Mesothelial cell of epicardium (in vitro differentiated cells): ENCODE results near the gene GRID1. TPM values are rescaled to one million over a fixed set of nuclear protein-coding genes. Genes with fewer than 3 reads are reported as not detected.

Experiments
- DNase-seq, 2 experiments: peaks; one replicate each; pipeline ENCODE4 v3.0.0; 2021; ENCODE audit warnings: low spot score in 2 of 2; ENCODE audit not compliant: unreplicated experiment in 2 of 2
- H3K27ac Mint-ChIP-seq: 2 replicates; pipeline ENCODE4 v1.8.0; 2021; ENCODE audit warnings: mixed read lengths
- H3K27me3 Mint-ChIP-seq: 2 replicates; pipeline ENCODE4 v1.8.0; 2021; ENCODE audit warnings: low read depth, mixed read lengths
- H3K36me3 Mint-ChIP-seq: 2 replicates; pipeline ENCODE4 v1.8.0; 2021; ENCODE audit warnings: mixed read lengths
- H3K4me1 Mint-ChIP-seq: 2 replicates; pipeline ENCODE4 v1.8.0; 2021; ENCODE audit warnings: mixed read lengths
- H3K4me3 Mint-ChIP-seq: 2 replicates; pipeline ENCODE4 v1.8.0; 2021; ENCODE audit warnings: mild to moderate bottlenecking, moderate library complexity, mixed read lengths
- H3K9me3 Mint-ChIP-seq: 2 replicates; pipeline ENCODE4 v1.8.0; 2021; ENCODE audit warnings: mixed read lengths
- total RNA-seq: library from RNA; stranded (reverse); gene quantifications from 3 replicates; pipeline ENCODE4 v1.2.1, GENCODE V29; 2021
- TF ChIP-seq, protein P1 (sequence below): fragments of 200-600 bp; sonication (generic); IDR thresholded peaks from one replicate; pipeline ENCODE4 v1.5.0; 2021; ENCODE audit warnings: antibody characterized with exemption; ENCODE audit not compliant: unreplicated experiment

Gene GRID1
- total RNA-seq, 1 donor from 2014 or later: 0.22 TPM

GRCh38 chr10:85920311-85920710 is 446.3 kb downstream of the GRID1 start:
- no peak for DNase-seq
- H3K4me1 Mint-ChIP-seq: peaks cover 17% of the 10 kb centered on the region
- H3K9me3 Mint-ChIP-seq: no peaks in the 10 kb centered on the region
- H3K27me3 Mint-ChIP-seq: peaks cover 38% of the 10 kb centered on the region
- TF ChIP-seq, protein P1, sequence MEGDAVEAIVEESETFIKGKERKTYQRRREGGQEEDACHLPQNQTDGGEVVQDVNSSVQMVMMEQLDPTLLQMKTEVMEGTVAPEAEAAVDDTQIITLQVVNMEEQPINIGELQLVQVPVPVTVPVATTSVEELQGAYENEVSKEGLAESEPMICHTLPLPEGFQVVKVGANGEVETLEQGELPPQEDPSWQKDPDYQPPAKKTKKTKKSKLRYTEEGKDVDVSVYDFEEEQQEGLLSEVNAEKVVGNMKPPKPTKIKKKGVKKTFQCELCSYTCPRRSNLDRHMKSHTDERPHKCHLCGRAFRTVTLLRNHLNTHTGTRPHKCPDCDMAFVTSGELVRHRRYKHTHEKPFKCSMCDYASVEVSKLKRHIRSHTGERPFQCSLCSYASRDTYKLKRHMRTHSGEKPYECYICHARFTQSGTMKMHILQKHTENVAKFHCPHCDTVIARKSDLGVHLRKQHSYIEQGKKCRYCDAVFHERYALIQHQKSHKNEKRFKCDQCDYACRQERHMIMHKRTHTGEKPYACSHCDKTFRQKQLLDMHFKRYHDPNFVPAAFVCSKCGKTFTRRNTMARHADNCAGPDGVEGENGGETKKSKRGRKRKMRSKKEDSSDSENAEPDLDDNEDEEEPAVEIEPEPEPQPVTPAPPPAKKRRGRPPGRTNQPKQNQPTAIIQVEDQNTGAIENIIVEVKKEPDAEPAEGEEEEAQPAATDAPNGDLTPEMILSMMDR: no peak
- no peak overlapping the region for H3K27ac Mint-ChIP-seq
- H3K36me3 Mint-ChIP-seq: no peaks in the 10 kb centered on the region
- H3K4me3 Mint-ChIP-seq: no peak overlapping the region

DNA sequence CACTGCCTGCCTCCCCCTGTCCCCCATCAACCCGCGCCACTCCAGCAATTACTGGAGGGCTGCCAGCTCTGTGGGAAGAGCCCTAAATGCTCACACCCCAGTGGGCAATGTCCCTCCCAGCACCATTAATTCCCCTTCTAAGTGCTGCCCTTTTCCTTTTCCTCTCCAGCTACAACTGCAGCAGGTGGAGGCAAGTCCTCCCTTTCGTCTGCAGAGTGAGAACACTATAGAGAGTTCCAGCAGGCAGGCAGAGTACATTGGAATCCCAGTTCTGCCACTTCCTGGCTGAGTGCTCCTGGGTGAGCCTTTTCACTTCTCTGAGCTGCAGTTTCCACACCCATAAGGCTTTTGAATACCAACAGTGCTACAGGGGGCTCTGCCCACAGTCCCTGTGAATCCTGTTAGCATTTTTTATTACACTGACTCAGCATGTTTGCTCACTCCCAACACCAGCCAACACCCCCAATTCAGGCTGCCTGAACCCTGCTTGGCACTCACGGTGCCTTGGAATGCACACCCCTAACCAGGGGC is 447.0 kb downstream of the GRID1 start:
- TF ChIP-seq, protein P1: no peak
- H3K9me3 Mint-ChIP-seq: no peaks in the 10 kb centered on the region
- no peak for DNase-seq
- H3K27ac Mint-ChIP-seq: no peak overlapping the region
- H3K4me3 Mint-ChIP-seq: no peak overlapping the region
- H3K36me3 Mint-ChIP-seq: no peaks in the 10 kb centered on the region
- H3K27me3 Mint-ChIP-seq: peaks cover 38% of the 10 kb centered on the region
- H3K4me1 Mint-ChIP-seq: peaks cover 17% of the 10 kb centered on the region

- Mint-ChIP-seq H3K9me3 (no peaks in the 10 kb centered on the region), H3K27me3 (peaks cover 29% of the 10 kb centered on the region), H3K4me1 (peaks cover 17% of the 10 kb centered on the region), H3K4me3 (no peak overlapping the region), H3K27ac (no peak overlapping the region), H3K36me3 (no peaks in the 10 kb centered on the region)
- TF ChIP-seq, protein P1: no peak
- DNase-seq: no peak
Observed at GRCh38 chr10:85918371-85918770, 448.2 kb downstream of the GRID1 start.

DNA sequence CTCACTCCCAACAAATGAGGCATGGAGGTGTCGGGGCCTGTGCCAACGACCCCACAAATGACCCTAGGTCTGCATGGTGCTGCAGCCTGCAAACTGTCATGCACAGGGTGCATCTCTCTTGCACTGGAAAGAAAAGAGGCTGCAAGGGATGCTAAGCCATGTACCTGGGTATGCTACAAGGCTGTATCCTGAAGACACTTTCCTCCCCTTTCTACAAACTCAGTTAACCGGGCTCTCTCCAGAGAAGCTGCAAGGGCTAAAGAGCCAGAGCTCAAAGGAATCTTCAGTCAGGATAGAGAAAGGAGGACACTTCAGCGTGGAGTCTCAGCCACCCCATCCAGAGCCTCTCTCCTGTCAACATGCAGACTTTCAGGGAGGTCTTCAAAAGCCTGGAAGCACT is 449.0 kb downstream of the GRID1 start:
- H3K4me1 Mint-ChIP-seq: peaks cover 17% of the 10 kb centered on the region
- DNase-seq: no peak
- TF ChIP-seq, protein P1: no peak
- no peak overlapping the region for H3K4me3 Mint-ChIP-seq
- no peaks in the 10 kb centered on the region for H3K36me3 Mint-ChIP-seq
- no peak overlapping the region for H3K27ac Mint-ChIP-seq
- H3K9me3 Mint-ChIP-seq: no peaks in the 10 kb centered on the region
- H3K27me3 Mint-ChIP-seq: peaks cover 25% of the 10 kb centered on the region

DNA sequence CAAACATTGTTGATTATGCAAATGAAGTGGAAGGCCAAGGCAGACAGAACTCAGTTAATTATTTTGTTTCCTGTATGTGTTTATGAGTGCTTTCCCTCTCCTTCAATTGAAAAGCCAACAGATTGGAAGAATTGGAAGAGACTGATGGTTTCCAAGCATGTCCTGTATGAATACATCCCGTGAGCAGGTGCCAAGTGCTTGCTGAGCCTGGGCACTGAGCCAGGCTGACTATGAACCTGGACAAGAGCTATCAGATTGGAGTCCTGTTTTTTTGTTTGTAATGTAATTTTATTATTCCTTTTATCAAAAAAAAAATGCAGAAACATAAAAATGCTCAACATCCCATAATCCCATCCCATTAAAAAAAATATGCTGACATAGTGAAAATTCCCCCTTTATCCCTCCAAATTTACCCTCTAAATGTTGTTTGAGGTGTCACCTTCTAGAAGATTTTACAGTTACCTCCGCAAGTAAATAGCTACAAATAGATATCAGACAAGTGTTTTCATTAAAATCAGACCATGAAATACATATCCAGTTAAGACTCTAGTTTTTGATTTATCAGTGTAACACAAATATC is 449.5 kb downstream of the GRID1 start:
- TF ChIP-seq, protein P1: no peak
- H3K27ac Mint-ChIP-seq: no peak overlapping the region
- H3K4me1 Mint-ChIP-seq: peaks cover 17% of the 10 kb centered on the region
- H3K4me3 Mint-ChIP-seq: no peak overlapping the region
- peaks cover 29% of the 10 kb centered on the region for H3K27me3 Mint-ChIP-seq
- no peak for DNase-seq
- H3K36me3 Mint-ChIP-seq: no peaks in the 10 kb centered on the region
- no peaks in the 10 kb centered on the region for H3K9me3 Mint-ChIP-seq
